Karpas-422 (cell line): ENCODE measurements around the gene ABHD2. TPM values are rescaled to one million over a fixed set of nuclear protein-coding genes. Genes with fewer than 3 reads are reported as not detected.
"Not testable (repeated sequence)": the region's sequence is repeated elsewhere in the genome, so short reads cannot be mapped to it uniquely, and the experiment has no call there.

Experiments used
- DNase-seq: peaks from one replicate; pipeline ENCODE4 v3.0.0-alpha.2; 2015
- H2AFZ ChIP-seq: fragments of 200-600 bp; sonication (generic); 2 replicates; pipeline ENCODE4 v1.6.1; 2014; ENCODE audit warnings: antibody characterized with exemption, low read length, mixed read lengths
- H3K27ac ChIP-seq: fragments of 200-600 bp; sonication (generic); 2 replicates; pipeline ENCODE4 v1.5.1; 2014; ENCODE audit warnings: mild to moderate bottlenecking, low read length, moderate library complexity
- H3K27me3 ChIP-seq: fragments of 200-600 bp; sonication (generic); 2 replicates; pipeline ENCODE4 v1.6.1; 2014; ENCODE audit warnings: low read length, mixed read lengths
- H3K36me3 ChIP-seq: fragments of 200-600 bp; sonication (generic); 2 replicates; pipeline ENCODE4 v1.6.1; 2014; ENCODE audit warnings: low read length, mixed read lengths; ENCODE audit not compliant: insufficient read depth
- H3K4me1 ChIP-seq: fragments of 200-600 bp; sonication (generic); 2 replicates; pipeline ENCODE4 v1.6.1; 2014; ENCODE audit warnings: mild to moderate bottlenecking, low read length, mixed read lengths
- H3K4me2 ChIP-seq: fragments of 200-600 bp; sonication (generic); 2 replicates; pipeline ENCODE4 v1.6.1; 2014; ENCODE audit warnings: low read length, low read depth, mild to moderate bottlenecking; ENCODE audit not compliant: poor library complexity, severe bottlenecking
- H3K4me3 ChIP-seq: fragments of 200-600 bp; sonication (generic); 2 replicates; pipeline ENCODE4 v1.5.1; 2014; ENCODE audit warnings: mild to moderate bottlenecking, antibody characterized with exemption, low read length, mixed read lengths
- H3K79me2 ChIP-seq: fragments of 200-600 bp; sonication (generic); 2 replicates; pipeline ENCODE4 v1.6.1; 2014; ENCODE audit warnings: mild to moderate bottlenecking, low read length, mixed read lengths
- H3K9ac ChIP-seq: fragments of 200-600 bp; sonication (generic); 2 replicates; pipeline ENCODE4 v1.6.0; 2014; ENCODE audit warnings: low read length
- H3K9me2 ChIP-seq: fragments of 200-600 bp; sonication (generic), shearing (Covaris generic); replicated peaks from 2 replicates; pipeline ENCODE4 v1.6.0; 2014; ENCODE audit warnings: mild to moderate bottlenecking, low read length, moderate library complexity; ENCODE audit not compliant: insufficient read depth
- H3K9me3 ChIP-seq: fragments of 300-700, 200-600 bp; sonication (generic); 2 replicates; pipeline ENCODE4 v1.6.1; 2014; ENCODE audit warnings: low read length, mixed read lengths
- H4K20me1 ChIP-seq: fragments of 200-600 bp; sonication (generic); 2 replicates; pipeline ENCODE4 v1.6.1; 2014; ENCODE audit warnings: mild to moderate bottlenecking, antibody characterized with exemption, low read length, low read depth; ENCODE audit not compliant: insufficient read depth
- total RNA-seq: library from RNA; depleted of rRNA; stranded (reverse); fragments of >200 nt; shearing (Covaris generic); gene quantifications from 2 replicates; pipeline ENCODE4 v1.2.3, GENCODE V29; 2014; ENCODE audit warnings: low replicate concordance

ABHD2 gene
- total RNA-seq, 1 experiment from 2014 or later, result 43.6 TPM

GRCh38 chr15:89120479-89121000, 32.3 kb downstream of the ABHD2 start:
- H3K4me3 ChIP-seq, result peak overlapping the region; percentile 46; the same call in 1 of the 2 replicates
- peak overlapping the region; percentile 74 for H3K4me2 ChIP-seq
- H3K27ac ChIP-seq, result peak overlapping the region; percentile 76
- H3K27me3 ChIP-seq, H3K9me2 ChIP-seq, DNase-seq, H3K36me3 ChIP-seq, H2AFZ ChIP-seq, H3K9me3 ChIP-seq, H4K20me1 ChIP-seq: not testable (repeated sequence)
- peak overlapping the region; percentile 28; the same call in 1 of the 2 replicates for H3K9ac ChIP-seq
- peaks cover 12% of the 10 kb centered on the region for H3K79me2 ChIP-seq
- H3K4me1 ChIP-seq, result peaks cover 25% of the 10 kb centered on the region

GRCh38 chr15:89121414-89121813, 33.2 kb downstream of the ABHD2 start:
- Histone ChIP-seq H3K9ac (peak overlapping the region; percentile 28; the same call in 1 of the 2 replicates), H3K4me1 (peaks cover 25% of the 10 kb centered on the region), H3K4me3 (peak overlapping the region; percentile 46), H2AFZ (no peak overlapping the region), H4K20me1 (no peaks in the 10 kb centered on the region), H3K27ac (peak overlapping the region; percentile 76), H3K9me2 (no peaks in the 10 kb centered on the region), H3K9me3 (no peaks in the 10 kb centered on the region), H3K4me2 (peak overlapping the region; percentile 74), H3K79me2 (peaks cover 12% of the 10 kb centered on the region), H3K36me3 (peaks cover 9% of the 10 kb centered on the region; the same call in 1 of the 2 replicates), H3K27me3 (no peaks in the 10 kb centered on the region)
- DNase-seq, result peak; percentile 59

GRCh38 chr15:89122505-89123180, 34.4 kb downstream of the ABHD2 start:
- Histone ChIP-seq H3K9me2 (no peaks in the 10 kb centered on the region), H3K27ac (no peak overlapping the region), H3K79me2 (peaks cover 12% of the 10 kb centered on the region), H3K9me3 (no peaks in the 10 kb centered on the region), H3K4me2 (no peak overlapping the region), H3K27me3 (no peaks in the 10 kb centered on the region), H3K36me3 (peaks cover 6% of the 10 kb centered on the region; the same call in 1 of the 2 replicates), H3K9ac (no peak overlapping the region), H3K4me3 (no peak overlapping the region), H4K20me1 (no peaks in the 10 kb centered on the region), H3K4me1 (peaks cover 25% of the 10 kb centered on the region), H2AFZ (no peak overlapping the region)
- no peak for DNase-seq

GRCh38 chr15:89123181-89123525, 34.9 kb downstream of the ABHD2 start:
- no peak overlapping the region for H3K9ac ChIP-seq
- H3K4me1 ChIP-seq, result peaks cover 25% of the 10 kb centered on the region
- no peak for DNase-seq
- H3K9me3 ChIP-seq, result no peaks in the 10 kb centered on the region
- H3K36me3 ChIP-seq, result 0 out of 2 replicates have a peak, but pooled peaks cover 4% of the 10 kb centered on the region
- H4K20me1 ChIP-seq, result no peaks in the 10 kb centered on the region
- H2AFZ ChIP-seq, result no peak overlapping the region
- no peak overlapping the region for H3K4me2 ChIP-seq
- no peaks in the 10 kb centered on the region for H3K9me2 ChIP-seq
- no peak overlapping the region for H3K27ac ChIP-seq
- H3K4me3 ChIP-seq, result no peak overlapping the region
- no peaks in the 10 kb centered on the region for H3K27me3 ChIP-seq
- peaks cover 12% of the 10 kb centered on the region for H3K79me2 ChIP-seq

- Histone ChIP-seq H3K27ac (no peak overlapping the region), H3K4me2 (no peak overlapping the region), H3K4me1 (peaks cover 34% of the 10 kb centered on the region), H3K27me3 (no peaks in the 10 kb centered on the region), H2AFZ (no peak overlapping the region), H3K9me3 (no peaks in the 10 kb centered on the region), H4K20me1 (no peaks in the 10 kb centered on the region), H3K9ac (no peak overlapping the region), H3K9me2 (no peaks in the 10 kb centered on the region), H3K79me2 (peaks cover 7% of the 10 kb centered on the region; the same call in 1 of the 2 replicates), H3K4me3 (no peak overlapping the region), H3K36me3 (peaks cover 4% of the 10 kb centered on the region; the same call in 1 of the 2 replicates)
- DNase-seq, result no peak
These were observed 37.0 kb downstream of the ABHD2 start for GRCh38 chr15:89125088-89125826.

GRCh38 chr15:89126009-89126408, 37.8 kb downstream of the ABHD2 start:
- Histone ChIP-seq H3K4me3 (no peak overlapping the region), H2AFZ (no peak overlapping the region), H3K27ac (no peak overlapping the region), H3K9ac (no peak overlapping the region), H4K20me1 (no peaks in the 10 kb centered on the region), H3K4me2 (no peak overlapping the region), H3K9me3 (no peaks in the 10 kb centered on the region), H3K36me3 (peaks cover 4% of the 10 kb centered on the region; the same call in 1 of the 2 replicates), H3K79me2 (peaks cover 8% of the 10 kb centered on the region; the same call in 1 of the 2 replicates), H3K27me3 (no peaks in the 10 kb centered on the region), H3K4me1 (peaks cover 28% of the 10 kb centered on the region), H3K9me2 (no peaks in the 10 kb centered on the region)
- no peak for DNase-seq

GRCh38 chr15:89127054-89127702, 38.9 kb downstream of the ABHD2 start:
- no peak for DNase-seq
- no peak overlapping the region for H3K4me2 ChIP-seq
- H3K4me3 ChIP-seq, result no peak overlapping the region
- H3K79me2 ChIP-seq, result peaks cover 5% of the 10 kb centered on the region; the same call in 1 of the 2 replicates
- no peaks in the 10 kb centered on the region for H3K27me3 ChIP-seq
- no peak overlapping the region for H3K9ac ChIP-seq
- H3K9me3 ChIP-seq, result no peaks in the 10 kb centered on the region
- H3K9me2 ChIP-seq, result no peaks in the 10 kb centered on the region
- H2AFZ ChIP-seq, result no peak overlapping the region
- peaks cover 4% of the 10 kb centered on the region; the same call in 1 of the 2 replicates for H3K36me3 ChIP-seq
- H3K27ac ChIP-seq, result no peak overlapping the region
- peaks cover 16% of the 10 kb centered on the region for H3K4me1 ChIP-seq
- no peaks in the 10 kb centered on the region for H4K20me1 ChIP-seq
